AG09319 (cell line): ENCODE data around the gene PON1.

Experiments
- DNase-seq: peaks from one replicate; pipeline ENCODE4 v3.0.0-alpha.2; 2010; ENCODE audit warnings: low read depth; ENCODE audit errors: extremely low read depth
- TF ChIP-seq, protein P1 (sequence below): IDR thresholded peaks from 2 replicates; pipeline ENCODE4 v1.5.1; 2011; ENCODE audit warnings: low read depth, mild to moderate bottlenecking, inconsistent platforms, low read length, moderate library complexity

The PON1 gene

DNA sequence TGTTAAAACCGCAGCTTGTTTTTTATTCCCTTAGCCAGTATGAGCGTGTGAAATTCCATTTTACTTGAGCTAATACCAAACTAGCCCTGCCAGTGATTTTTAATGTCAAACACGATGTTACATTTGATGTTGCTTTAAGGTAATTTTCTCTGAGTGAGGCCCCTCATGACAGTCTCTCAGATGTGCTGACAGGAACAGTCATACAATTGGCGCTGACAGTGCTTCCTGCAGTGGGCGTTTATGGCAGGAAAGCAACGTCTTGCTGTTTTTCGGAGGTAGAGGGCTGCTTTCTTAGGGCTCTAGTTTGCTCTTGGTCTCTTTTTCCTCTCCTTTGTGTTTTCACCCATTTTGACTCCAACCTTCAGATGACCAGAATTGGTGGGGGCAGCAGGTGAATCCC, 19.3 kb downstream of the PON1 start:
- TF ChIP-seq, protein P1, sequence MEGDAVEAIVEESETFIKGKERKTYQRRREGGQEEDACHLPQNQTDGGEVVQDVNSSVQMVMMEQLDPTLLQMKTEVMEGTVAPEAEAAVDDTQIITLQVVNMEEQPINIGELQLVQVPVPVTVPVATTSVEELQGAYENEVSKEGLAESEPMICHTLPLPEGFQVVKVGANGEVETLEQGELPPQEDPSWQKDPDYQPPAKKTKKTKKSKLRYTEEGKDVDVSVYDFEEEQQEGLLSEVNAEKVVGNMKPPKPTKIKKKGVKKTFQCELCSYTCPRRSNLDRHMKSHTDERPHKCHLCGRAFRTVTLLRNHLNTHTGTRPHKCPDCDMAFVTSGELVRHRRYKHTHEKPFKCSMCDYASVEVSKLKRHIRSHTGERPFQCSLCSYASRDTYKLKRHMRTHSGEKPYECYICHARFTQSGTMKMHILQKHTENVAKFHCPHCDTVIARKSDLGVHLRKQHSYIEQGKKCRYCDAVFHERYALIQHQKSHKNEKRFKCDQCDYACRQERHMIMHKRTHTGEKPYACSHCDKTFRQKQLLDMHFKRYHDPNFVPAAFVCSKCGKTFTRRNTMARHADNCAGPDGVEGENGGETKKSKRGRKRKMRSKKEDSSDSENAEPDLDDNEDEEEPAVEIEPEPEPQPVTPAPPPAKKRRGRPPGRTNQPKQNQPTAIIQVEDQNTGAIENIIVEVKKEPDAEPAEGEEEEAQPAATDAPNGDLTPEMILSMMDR: no peak
- DNase-seq: no peak

DNA sequence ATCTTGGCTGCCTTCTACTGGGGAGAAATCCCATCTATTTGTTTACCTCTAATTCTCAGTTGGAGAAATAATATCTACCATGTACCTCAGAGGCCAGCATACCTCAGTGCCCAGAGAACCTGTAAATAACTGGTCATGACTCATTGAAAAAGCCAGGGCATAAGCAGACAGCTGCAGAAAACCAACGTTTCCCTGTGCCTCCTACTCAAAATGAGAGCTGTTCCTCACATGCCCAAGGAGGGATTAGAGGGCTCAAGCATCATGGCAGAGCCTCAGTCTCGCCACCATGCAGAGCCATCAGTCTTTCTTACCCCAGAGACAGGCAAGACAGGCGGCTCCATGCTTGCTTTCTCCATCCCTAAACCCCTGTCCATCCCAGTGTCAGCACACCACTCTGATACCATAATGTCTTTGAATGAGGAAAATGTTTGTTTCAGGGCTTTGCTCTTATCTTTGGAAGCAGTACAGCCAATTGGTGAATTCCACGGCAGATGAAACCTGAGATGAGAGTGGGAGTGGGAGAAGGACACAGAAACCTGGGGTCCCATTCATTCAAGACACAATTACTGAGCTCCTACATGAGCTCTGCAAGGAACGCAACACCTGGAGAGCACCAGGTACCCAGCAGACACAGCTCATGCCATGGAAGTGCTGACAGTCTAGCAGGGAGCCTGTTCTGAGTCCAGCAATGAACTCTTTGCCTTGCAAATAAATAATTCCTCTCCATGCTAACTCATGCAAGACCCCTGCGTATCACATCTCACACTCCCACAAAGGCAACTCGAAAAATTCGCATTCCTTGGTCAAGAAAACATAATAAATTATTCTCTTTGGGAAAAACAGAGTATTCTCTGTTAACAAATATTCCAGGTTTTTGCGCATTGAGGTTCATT, 21.1 kb downstream of the PON1 start:
- TF ChIP-seq, protein P1: no peak
- DNase-seq: no peak

DNA sequence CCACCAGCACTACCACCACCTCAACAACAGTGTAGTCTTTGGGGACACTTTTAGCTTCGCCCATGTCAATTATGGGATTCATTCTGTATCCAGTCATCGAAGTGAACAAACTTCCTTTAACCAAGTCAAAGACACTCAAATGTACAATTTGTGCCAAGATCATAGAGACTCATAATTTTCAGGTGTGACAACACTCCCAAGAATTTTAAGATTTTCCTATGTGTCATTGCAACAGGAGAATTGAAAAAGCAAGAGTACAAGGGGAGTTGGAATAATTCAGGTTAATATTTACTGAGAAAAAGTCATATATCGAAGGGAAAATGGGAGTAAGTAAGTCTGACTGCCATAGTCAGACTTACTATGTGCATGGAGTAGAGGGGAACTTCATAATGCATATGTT, 26.2 kb downstream of the PON1 start:
- no peak for DNase-seq
- TF ChIP-seq, protein P1: no peak

DNA sequence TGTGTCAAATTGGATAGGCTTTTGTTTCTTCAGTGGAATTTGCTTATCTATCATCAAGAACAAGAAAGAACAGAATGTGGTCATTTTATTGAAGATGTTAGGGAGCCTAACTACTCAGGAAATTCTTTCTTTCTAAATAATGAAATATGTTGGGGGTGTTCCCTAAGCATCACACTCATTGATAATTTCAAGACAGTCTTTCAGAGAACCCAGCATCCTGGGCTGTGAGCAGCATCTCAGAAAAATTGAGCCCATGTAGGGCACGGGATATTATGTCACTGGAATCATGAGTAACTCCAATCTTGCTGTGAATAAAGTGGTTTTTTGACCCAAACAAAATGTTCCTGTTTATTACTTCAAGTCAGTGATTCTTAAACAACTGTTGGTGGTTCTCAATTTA, 27.3 kb downstream of the PON1 start:
- no peak for DNase-seq
- TF ChIP-seq, protein P1: no peak

DNA sequence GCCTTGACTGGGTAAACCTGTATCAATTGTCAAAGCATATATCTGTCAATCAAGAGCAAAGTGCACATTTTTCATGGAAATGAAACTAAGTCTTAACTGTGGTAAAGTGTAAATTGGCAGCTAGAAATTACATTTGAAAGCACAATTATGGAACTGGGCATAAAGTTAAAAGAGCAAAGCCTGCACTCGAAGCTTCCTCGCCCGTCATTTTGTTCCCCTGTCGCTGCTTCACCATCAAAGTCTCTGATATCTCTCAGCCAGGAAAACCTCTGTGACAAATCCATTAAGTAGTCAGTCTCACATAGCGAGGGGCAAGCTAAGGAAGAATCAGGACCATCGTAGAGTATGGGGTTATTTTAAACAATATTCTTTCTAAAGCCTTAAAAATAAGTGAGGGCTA, 27.9 kb downstream of the PON1 start:
- TF ChIP-seq, protein P1: no peak
- DNase-seq: no peak

DNA sequence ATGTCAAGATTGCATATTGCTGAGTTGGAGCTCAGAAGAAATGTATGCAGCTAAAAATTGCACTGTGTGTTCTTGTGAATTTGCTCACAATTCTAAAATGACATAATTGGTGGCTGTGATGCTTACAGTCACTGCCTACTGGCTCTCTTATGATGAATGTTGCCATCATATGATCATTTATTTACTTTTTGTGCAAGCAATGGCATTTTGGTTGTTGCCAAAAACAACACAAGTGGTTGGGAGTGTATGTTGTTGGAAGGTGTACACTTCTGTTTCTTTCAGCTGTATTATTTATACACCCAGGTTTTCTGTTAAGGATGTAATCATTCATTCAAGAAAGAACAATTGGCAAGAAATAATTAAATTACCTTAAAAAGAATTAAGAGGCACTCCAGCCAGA, 28.9 kb downstream of the PON1 start:
- no peak for DNase-seq
- TF ChIP-seq, protein P1: no peak

DNA sequence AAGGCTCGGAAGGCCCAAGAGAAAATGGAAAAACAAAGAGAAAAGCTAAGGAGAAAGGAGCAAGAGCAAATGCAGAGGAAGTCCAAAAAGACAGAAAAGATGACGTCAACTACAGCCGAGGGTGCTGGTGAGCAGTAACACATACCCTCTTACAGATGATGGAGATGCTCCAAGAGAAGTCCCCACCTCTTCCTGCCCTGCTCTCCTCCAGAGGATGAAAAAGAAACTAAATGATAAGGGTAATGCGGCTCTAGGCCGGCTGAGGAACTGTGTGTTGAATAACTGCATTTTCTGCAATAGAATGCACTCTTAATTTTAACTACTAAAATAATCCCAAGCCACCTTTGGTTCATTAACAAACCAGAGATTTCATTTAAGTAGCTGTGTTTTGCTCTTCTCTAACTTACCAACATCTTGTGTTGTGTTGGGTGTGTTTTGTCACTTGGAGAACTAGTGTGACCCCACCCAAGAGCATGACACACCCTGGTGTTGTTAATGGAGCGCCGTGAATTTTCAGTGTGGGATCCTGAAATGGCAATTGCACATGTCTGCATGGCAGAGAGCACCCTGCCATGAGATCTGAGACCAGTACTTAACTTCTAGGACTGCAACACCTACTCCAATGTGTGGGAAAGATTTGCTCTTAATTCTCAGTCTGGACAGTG, 34.0 kb downstream of the PON1 start:
- TF ChIP-seq, protein P1: no peak
- DNase-seq: no peak
